ENCODE data around the gene ONECUT3.

ONECUT3 gene

GRCh38 chr19:1813192-1814182 is 60.2 kb downstream of the ONECUT3 start:
- DNase-seq (ENCODE audit: extremely low read depth in 1 of 2, low read depth in 1 of 2), result no peak

- no peak for DNase-seq (ENCODE audit: extremely low read depth in 1 of 2, low read depth in 1 of 2)
These were observed 61.1 kb downstream of the ONECUT3 start for GRCh38 chr19:1814391-1814790.

- DNase-seq (ENCODE audit: extremely low read depth in 1 of 2, low read depth in 1 of 2), result no peak
These were observed 61.7 kb downstream of the ONECUT3 start for GRCh38 chr19:1814833-1815604.

- no peak for DNase-seq (ENCODE audit: extremely low read depth in 1 of 2, low read depth in 1 of 2)
These were observed 62.6 kb downstream of the ONECUT3 start for GRCh38 chr19:1815605-1816529.

- DNase-seq (ENCODE audit: extremely low read depth in 1 of 2, low read depth in 1 of 2), result no peak
These were observed 63.4 kb downstream of the ONECUT3 start for GRCh38 chr19:1816530-1817298.

GRCh38 chr19:1817553-1818179 is 64.4 kb downstream of the ONECUT3 start:
- DNase-seq (ENCODE audit: extremely low read depth in 1 of 2, low read depth in 1 of 2), result no peak

GRCh38 chr19:1818549-1819195 is 65.4 kb downstream of the ONECUT3 start:
- no peak for DNase-seq (ENCODE audit: extremely low read depth in 1 of 2, low read depth in 1 of 2)

GRCh38 chr19:1819341-1820255 is 66.3 kb downstream of the ONECUT3 start:
- DNase-seq (ENCODE audit: extremely low read depth in 1 of 2, low read depth in 1 of 2), result no peak

GRCh38 chr19:1822210-1822609 is 68.9 kb downstream of the ONECUT3 start:
- DNase-seq (ENCODE audit: extremely low read depth in 1 of 2, low read depth in 1 of 2), result no peak

- DNase-seq (ENCODE audit: extremely low read depth in 1 of 2, low read depth in 1 of 2), result no peak
These were observed 69.7 kb downstream of the ONECUT3 start for GRCh38 chr19:1823020-1823419.

GRCh38 chr19:1823539-1824251 is 70.4 kb downstream of the ONECUT3 start:
- no peak for DNase-seq (ENCODE audit: extremely low read depth in 1 of 2, low read depth in 1 of 2)

GRCh38 chr19:1824252-1824622 is 70.9 kb downstream of the ONECUT3 start:
- no peak for DNase-seq (ENCODE audit: extremely low read depth in 1 of 2, low read depth in 1 of 2)

GRCh38 chr19:1825909-1826556 is 72.7 kb downstream of the ONECUT3 start:
- peak; percentile 33 to 53 for DNase-seq (ENCODE audit: extremely low read depth in 1 of 2, low read depth in 1 of 2)

GRCh38 chr19:1826557-1827521 is 73.5 kb downstream of the ONECUT3 start:
- DNase-seq (ENCODE audit: extremely low read depth in 1 of 2, low read depth in 1 of 2), result no peak

- no peak for DNase-seq (ENCODE audit: extremely low read depth in 1 of 2, low read depth in 1 of 2)
These were observed 74.4 kb downstream of the ONECUT3 start for GRCh38 chr19:1827566-1828278.

Data from stimulated activated CD8-positive, alpha-beta memory T cell treated with anti-CD3 and anti-CD28 coated beads, Interleukin-7, amount 100 ng/mL, for 48 hours (primary cell).